Neural progenitor cell (in vitro differentiated cells): ENCODE measurements around the gene SLC25A13. TPM values are rescaled to one million over a fixed set of nuclear protein-coding genes. Genes with fewer than 3 reads are reported as not detected.
A peak's percentile ranks its signal among the peaks of the same experiment; 100 is the strongest.

Experiments used
- DNase-seq: peaks from one replicate; pipeline ENCODE4 v3.0.0-alpha.2; 2016; ENCODE audit warnings: low spot score
- H2AFZ ChIP-seq: fragments of 200-600 bp; sonication (generic); replicated peaks from 2 replicates; pipeline ENCODE4 v1.6.1; 2016; ENCODE audit warnings: antibody characterized with exemption
- H3F3A ChIP-seq: fragments of 200-600 bp; sonication (generic); 2 replicates; pipeline ENCODE4 v1.6.1; 2016; ENCODE audit warnings: antibody characterized with exemption, low read depth
- H3K27ac ChIP-seq: fragments of 200-600 bp; sonication (generic); 2 replicates; pipeline ENCODE4 v1.5.1; 2016; ENCODE audit warnings: mild to moderate bottlenecking
- H3K27me3 ChIP-seq: fragments of 200-600 bp; sonication (generic); 2 replicates; pipeline ENCODE4 v1.6.1; 2016; ENCODE audit warnings: mild to moderate bottlenecking, moderate library complexity
- H3K36me3 ChIP-seq: fragments of 200-600 bp; sonication (generic); 2 replicates; pipeline ENCODE4 v1.5.1; 2016
- H3K4me1 ChIP-seq: fragments of 200-600 bp; sonication (generic); 2 replicates; pipeline ENCODE4 v1.6.1; 2016; ENCODE audit warnings: mixed run types
- H3K4me2 ChIP-seq: fragments of 200-600 bp; sonication (generic); 2 replicates; pipeline ENCODE4 v1.6.1; 2016
- H3K4me3 ChIP-seq: fragments of 200-600 bp; sonication (generic); 2 replicates; pipeline ENCODE4 v1.5.1; 2016
- H3K79me2 ChIP-seq: fragments of 200-600 bp; sonication (generic); 2 replicates; pipeline ENCODE4 v1.6.1; 2016; ENCODE audit warnings: low read depth
- H3K9ac ChIP-seq: fragments of 200-600 bp; sonication (generic); 2 replicates; pipeline ENCODE4 v1.6.1; 2016
- H3K9me3 ChIP-seq: fragments of 200-600 bp; sonication (generic); 2 replicates; pipeline ENCODE4 v1.5.1; 2016; ENCODE audit warnings: low read depth
- H4K20me1 ChIP-seq: fragments of 200-600 bp; sonication (generic); 2 replicates; pipeline ENCODE4 v1.6.1; 2016; ENCODE audit warnings: low read depth
- H3K27ac Mint-ChIP-seq: 3 replicates; pipeline ENCODE4 v1.8.0; 2021; ENCODE audit warnings: mixed read lengths
- H3K27me3 Mint-ChIP-seq: 2 replicates; pipeline ENCODE4 v1.8.0; 2022; ENCODE audit warnings: low read depth, mild to moderate bottlenecking, inconsistent platforms, moderate library complexity, mixed read lengths; ENCODE audit not compliant: insufficient read depth
- H3K36me3 Mint-ChIP-seq: 3 replicates; pipeline ENCODE4 v1.8.0; 2021; ENCODE audit warnings: mixed read lengths
- H3K4me1 Mint-ChIP-seq: 3 replicates; pipeline ENCODE4 v1.8.0; 2021; ENCODE audit warnings: mixed read lengths
- H3K4me3 Mint-ChIP-seq: 3 replicates; pipeline ENCODE4 v1.8.0; 2021; ENCODE audit warnings: mild to moderate bottlenecking, moderate library complexity, mixed read lengths
- H3K9me3 Mint-ChIP-seq: 3 replicates; pipeline ENCODE4 v1.8.0; 2020; ENCODE audit warnings: mixed read lengths
- CTCF ChIP-seq: fragments of 200-600 bp; sonication (generic); IDR thresholded peaks from 2 replicates; pipeline ENCODE4 v1.5.1; 2017; ENCODE audit warnings: antibody characterized with exemption, mild to moderate bottlenecking
- EZH2 ChIP-seq: fragments of 200-600 bp; sonication (generic); IDR thresholded peaks from 2 replicates; pipeline ENCODE4 v1.6.1; 2017; ENCODE audit warnings: antibody characterized with exemption, mild to moderate bottlenecking, moderate library complexity
- EZH2phosphoT487 ChIP-seq: fragments of 200-600 bp; sonication (generic); IDR thresholded peaks from 2 replicates; pipeline ENCODE4 v1.6.1; 2017; ENCODE audit warnings: antibody characterized with exemption
- total RNA-seq: library from RNA; depleted of rRNA; stranded (reverse); fragments of >200 nt; gene quantifications from 2 replicates; pipeline ENCODE4 v1.2.3, GENCODE V29; 2015; ENCODE audit warnings: low replicate concordance

SLC25A13 gene
- total RNA-seq, 1 donor from 2014 or later: 83.3 TPM

DNA sequence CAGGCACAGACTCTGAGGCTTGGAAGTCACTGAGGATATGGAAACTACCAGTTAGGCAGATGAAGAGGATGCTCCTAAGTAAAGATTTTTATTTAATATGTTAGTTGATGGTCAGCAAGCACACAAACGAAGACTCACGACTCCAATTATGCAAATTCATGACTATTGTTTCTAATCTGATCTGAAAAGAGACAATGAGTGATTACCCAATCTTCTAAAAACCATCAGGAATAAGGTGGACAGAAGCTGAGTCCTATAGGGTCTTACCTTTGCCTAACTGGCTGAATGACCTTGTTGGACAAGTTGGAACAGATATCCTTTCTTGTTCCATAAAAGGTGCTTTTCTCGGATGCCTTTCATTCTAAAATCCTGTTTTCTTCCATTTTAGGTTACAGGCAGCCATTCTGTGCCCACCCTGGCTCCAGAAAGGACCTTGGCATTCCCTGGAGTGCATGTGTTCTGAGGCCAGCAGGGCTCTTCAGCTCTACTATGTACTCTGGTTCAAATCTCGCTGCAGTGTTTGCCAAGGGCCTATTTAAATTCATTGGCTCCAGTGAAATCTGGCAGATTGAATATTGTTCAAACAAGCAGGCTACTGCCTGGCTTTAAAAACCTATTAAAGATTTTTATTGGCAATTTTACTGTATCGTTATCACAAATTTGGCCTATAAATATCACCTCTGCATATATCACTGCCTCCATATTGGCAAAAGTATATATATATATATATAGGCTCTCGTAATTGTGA is 77.5 kb downstream of the SLC25A13 start:
- H3K79me2 ChIP-seq: peaks cover 17% of the 10 kb centered on the region
- Mint-ChIP-seq H3K9me3 (no peaks in the 10 kb centered on the region), H3K27ac (no peak overlapping the region), H3K36me3 (peaks cover 8% of the 10 kb centered on the region), H3K27me3 (peaks cover 2% of the 10 kb centered on the region), H3K4me3 (no peak overlapping the region), H3K4me1 (peaks cover 16% of the 10 kb centered on the region)
- peaks cover 24% of the 10 kb centered on the region for H3K4me1 ChIP-seq
- no peak overlapping the region for H3K27ac ChIP-seq
- H4K20me1 ChIP-seq: peaks cover 6% of the 10 kb centered on the region
- H3K9ac ChIP-seq: no peak overlapping the region
- no peaks in the 10 kb centered on the region for H3K27me3 ChIP-seq
- no peaks in the 10 kb centered on the region for H3F3A ChIP-seq
- TF ChIP-seq EZH2phosphoT487 (no peak), EZH2 (no peak), CTCF (no peak)
- no peak overlapping the region for H2AFZ ChIP-seq
- no peak for DNase-seq
- no peaks in the 10 kb centered on the region for H3K36me3 ChIP-seq
- no peak overlapping the region for H3K4me3 ChIP-seq
- no peaks in the 10 kb centered on the region for H3K9me3 ChIP-seq
- H3K4me2 ChIP-seq: no peak overlapping the region

GRCh38 chr7:96243241-96243640 is 78.7 kb downstream of the SLC25A13 start:
- H3K4me3 ChIP-seq: no peak overlapping the region
- TF ChIP-seq CTCF: no peak
- no peak for TF ChIP-seq EZH2
- TF ChIP-seq EZH2phosphoT487: no peak
- peaks cover 24% of the 10 kb centered on the region for H3K4me1 ChIP-seq
- H3K27me3 ChIP-seq: no peaks in the 10 kb centered on the region
- H3K36me3 ChIP-seq: no peaks in the 10 kb centered on the region
- peaks cover 2% of the 10 kb centered on the region for H3K27me3 Mint-ChIP-seq
- H3F3A ChIP-seq: no peaks in the 10 kb centered on the region
- no peak overlapping the region for H3K4me3 Mint-ChIP-seq
- no peak overlapping the region for H3K27ac Mint-ChIP-seq
- H3K4me1 Mint-ChIP-seq: peaks cover 16% of the 10 kb centered on the region
- no peaks in the 10 kb centered on the region for H3K9me3 Mint-ChIP-seq
- H3K36me3 Mint-ChIP-seq: peaks cover 8% of the 10 kb centered on the region
- no peak for DNase-seq
- peak overlapping the region; percentile 69 for H3K27ac ChIP-seq
- no peak overlapping the region for H2AFZ ChIP-seq
- H4K20me1 ChIP-seq: peaks cover 6% of the 10 kb centered on the region
- H3K4me2 ChIP-seq: no peak overlapping the region
- H3K9me3 ChIP-seq: no peaks in the 10 kb centered on the region
- H3K9ac ChIP-seq: no peak overlapping the region
- H3K79me2 ChIP-seq: peaks cover 17% of the 10 kb centered on the region

GRCh38 chr7:96241855-96242254 is 80.0 kb downstream of the SLC25A13 start:
- Histone ChIP-seq H3K9ac (no peak overlapping the region), H3K27ac (no peak overlapping the region), H3K4me3 (no peak overlapping the region), H3K4me1 (peaks cover 13% of the 10 kb centered on the region), H3K9me3 (no peaks in the 10 kb centered on the region), H3K36me3 (no peaks in the 10 kb centered on the region), H3K27me3 (no peaks in the 10 kb centered on the region), H3K79me2 (peaks cover 8% of the 10 kb centered on the region), H2AFZ (no peak overlapping the region), H3F3A (no peaks in the 10 kb centered on the region), H3K4me2 (no peak overlapping the region), H4K20me1 (no peaks in the 10 kb centered on the region)
- Mint-ChIP-seq H3K9me3 (no peaks in the 10 kb centered on the region), H3K4me1 (peaks cover 8% of the 10 kb centered on the region), H3K4me3 (no peak overlapping the region), H3K27ac (no peak overlapping the region), H3K27me3 (peaks cover 2% of the 10 kb centered on the region), H3K36me3 (peaks cover 10% of the 10 kb centered on the region)
- no peak for DNase-seq
- TF ChIP-seq EZH2: no peak
- no peak for TF ChIP-seq EZH2phosphoT487
- no peak for TF ChIP-seq CTCF
